ENCODE measurements around the gene EIF5AL1. TPM values are rescaled to one million over a fixed set of nuclear protein-coding genes. Genes with fewer than 3 reads are reported as not detected.

The EIF5AL1 gene
- total and polyA plus RNA-seq, 10 of the 15 experiments (the other 5 are each of a cell fraction or from before 2014, with no cell fraction given) = 0.02 to 8.3 (median 0.45) TPM; not detected in 1

DNA sequence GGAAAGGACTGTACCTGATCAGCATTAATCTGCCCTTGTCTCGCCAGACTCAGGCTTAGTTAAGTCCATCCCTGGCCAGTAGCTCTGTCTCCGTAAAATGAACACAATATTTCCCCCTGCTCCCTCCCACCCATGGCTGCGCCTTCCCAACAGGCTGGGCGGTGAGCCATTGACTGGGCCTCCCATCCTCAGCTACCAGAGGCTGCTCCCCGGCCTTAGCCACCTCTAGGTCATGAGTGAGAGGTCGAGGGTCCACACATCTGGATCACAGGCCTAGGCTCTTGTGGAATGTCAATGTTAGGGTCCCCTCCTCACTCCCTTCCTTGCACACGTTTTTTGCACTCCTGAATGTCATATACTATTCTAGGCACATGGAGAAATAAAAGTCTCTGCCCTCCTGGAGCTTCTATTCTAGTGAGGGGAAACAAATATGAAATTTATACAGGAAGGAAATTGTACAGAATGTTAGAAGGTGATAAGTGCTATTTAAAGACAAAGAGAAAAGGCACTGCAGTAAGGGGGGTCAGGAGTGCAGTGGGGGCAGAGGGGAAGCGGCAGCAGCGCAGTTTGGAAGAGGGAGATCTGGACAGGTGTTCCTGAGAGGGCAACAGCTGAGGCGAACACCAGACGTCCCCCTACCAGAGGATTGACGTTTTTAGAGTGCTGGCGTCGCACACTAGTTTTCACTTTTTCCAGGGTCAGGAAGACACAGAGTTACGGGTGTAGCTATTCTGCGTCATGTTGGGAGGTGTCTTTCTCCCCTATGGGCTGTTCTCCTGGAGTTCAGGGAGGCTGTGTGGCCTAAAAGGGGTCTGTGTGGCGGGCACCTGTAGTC, 17.2 kb upstream of the EIF5AL1 start:
- H3K79me2 ChIP-seq (ENCODE audit: control insufficient read depth, insufficient read depth, low read length) = no peaks in the 10 kb centered on the region
- H4K20me1 ChIP-seq (ENCODE audit: control insufficient read depth, insufficient read depth) = no peaks in the 10 kb centered on the region
- H3K9ac ChIP-seq (ENCODE audit: control insufficient read depth, insufficient read depth, low read length) = no peak overlapping the region
- RAD21 ChIA-PET (ENCODE audit: unreplicated experiment) = no interaction called here
- intact Hi-C loops (cut with micrococcal nuclease; ENCODE audit: unreplicated experiment) (no loop called here), in situ Hi-C loops (cut with MboI) (no loop called here)
- no peak for DNase-seq (ENCODE audit: low read depth, low spot score)
- no peaks in the 10 kb centered on the region for H3K9me3 ChIP-seq (replicated peaks; ENCODE audit: control insufficient read depth, insufficient read depth, low read length)
- 17% methylated on average over 17 of the region's 17 CpGs for WGBS (ENCODE audit: insufficient coverage, insufficient replicate concordance, low lambda C conversion rate, missing lambda C conversion rate)
- no peak overlapping the region for H3K4me2 ChIP-seq (ENCODE audit: control insufficient read depth, insufficient read depth)
- H3K27ac ChIP-seq (ENCODE audit: control insufficient read depth, insufficient read depth) = no peak overlapping the region
- POLR2A ChIA-PET = no interaction called here
- SMC1A ChIA-PET (ENCODE audit: uncharacterized antibody, unreplicated experiment) = interaction anchor here (1.4 kb wide), 1 partner anchor 121 kb away, joined by 4 read pairs; no protein-coding TSS in a partner anchor
- peaks cover 6% of the 10 kb centered on the region for H3K4me1 ChIP-seq (ENCODE audit: control insufficient read depth, insufficient read depth, low read length)
- H3K36me3 ChIP-seq (ENCODE audit: control insufficient read depth in 2 of 2, insufficient read depth in 2 of 2, low read length in 1 of 2) = no peaks in the 10 kb centered on the region
- ATAC-seq = no peak
- no TSS peak for BruUV-seq (replicated peaks)
- H3K27me3 ChIP-seq (replicated peaks in 1 of 2; ENCODE audit: control insufficient read depth in 2 of 2, insufficient read depth in 2 of 2, low read length in 1 of 2) = peaks cover 3 to 6% of the 10 kb centered on the region in 2 experiments; a peak in 3 of 4 replicates
- H2AFZ ChIP-seq (ENCODE audit: control insufficient read depth, low read depth, low read length) = no peak overlapping the region
- H3K4me3 ChIP-seq = no peak overlapping the region
- no peak for FAIRE-seq
- CTCF ChIA-PET = interaction anchor here (0.9 to 2.0 kb wide), 2 partner anchors 9 to 121 kb away, joined by 3 to 6 read pairs; no protein-coding TSS in a partner anchor
- TF ChIP-seq PAX8 (IDR thresholded peaks at IDR 0.05) (no peak), EP300 (IDR thresholded peaks at IDR 0.05; ENCODE audit: borderline replicate concordance in 1 of 2, control insufficient read depth in 1 of 2, low read depth in 2 of 2, low read length in 2 of 2) (no peak), MYC (IDR thresholded peaks at IDR 0.05; ENCODE audit: insufficient read depth, insufficient read length, insufficient replicate concordance, low read length, severe bottlenecking) (no peak)
- TF ChIP-seq, protein P1, sequence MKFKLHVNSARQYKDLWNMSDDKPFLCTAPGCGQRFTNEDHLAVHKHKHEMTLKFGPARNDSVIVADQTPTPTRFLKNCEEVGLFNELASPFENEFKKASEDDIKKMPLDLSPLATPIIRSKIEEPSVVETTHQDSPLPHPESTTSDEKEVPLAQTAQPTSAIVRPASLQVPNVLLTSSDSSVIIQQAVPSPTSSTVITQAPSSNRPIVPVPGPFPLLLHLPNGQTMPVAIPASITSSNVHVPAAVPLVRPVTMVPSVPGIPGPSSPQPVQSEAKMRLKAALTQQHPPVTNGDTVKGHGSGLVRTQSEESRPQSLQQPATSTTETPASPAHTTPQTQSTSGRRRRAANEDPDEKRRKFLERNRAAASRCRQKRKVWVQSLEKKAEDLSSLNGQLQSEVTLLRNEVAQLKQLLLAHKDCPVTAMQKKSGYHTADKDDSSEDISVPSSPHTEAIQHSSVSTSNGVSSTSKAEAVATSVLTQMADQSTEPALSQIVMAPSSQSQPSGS (IDR thresholded peaks at IDR 0.05; ENCODE audit: low read length) = no peak
- TF ChIP-seq, protein P2, sequence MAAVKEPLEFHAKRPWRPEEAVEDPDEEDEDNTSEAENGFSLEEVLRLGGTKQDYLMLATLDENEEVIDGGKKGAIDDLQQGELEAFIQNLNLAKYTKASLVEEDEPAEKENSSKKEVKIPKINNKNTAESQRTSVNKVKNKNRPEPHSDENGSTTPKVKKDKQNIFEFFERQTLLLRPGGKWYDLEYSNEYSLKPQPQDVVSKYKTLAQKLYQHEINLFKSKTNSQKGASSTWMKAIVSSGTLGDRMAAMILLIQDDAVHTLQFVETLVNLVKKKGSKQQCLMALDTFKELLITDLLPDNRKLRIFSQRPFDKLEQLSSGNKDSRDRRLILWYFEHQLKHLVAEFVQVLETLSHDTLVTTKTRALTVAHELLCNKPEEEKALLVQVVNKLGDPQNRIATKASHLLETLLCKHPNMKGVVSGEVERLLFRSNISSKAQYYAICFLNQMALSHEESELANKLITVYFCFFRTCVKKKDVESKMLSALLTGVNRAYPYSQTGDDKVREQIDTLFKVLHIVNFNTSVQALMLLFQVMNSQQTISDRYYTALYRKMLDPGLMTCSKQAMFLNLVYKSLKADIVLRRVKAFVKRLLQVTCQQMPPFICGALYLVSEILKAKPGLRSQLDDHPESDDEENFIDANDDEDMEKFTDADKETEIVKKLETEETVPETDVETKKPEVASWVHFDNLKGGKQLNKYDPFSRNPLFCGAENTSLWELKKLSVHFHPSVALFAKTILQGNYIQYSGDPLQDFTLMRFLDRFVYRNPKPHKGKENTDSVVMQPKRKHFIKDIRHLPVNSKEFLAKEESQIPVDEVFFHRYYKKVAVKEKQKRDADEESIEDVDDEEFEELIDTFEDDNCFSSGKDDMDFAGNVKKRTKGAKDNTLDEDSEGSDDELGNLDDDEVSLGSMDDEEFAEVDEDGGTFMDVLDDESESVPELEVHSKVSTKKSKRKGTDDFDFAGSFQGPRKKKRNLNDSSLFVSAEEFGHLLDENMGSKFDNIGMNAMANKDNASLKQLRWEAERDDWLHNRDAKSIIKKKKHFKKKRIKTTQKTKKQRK (IDR thresholded peaks at IDR 0.05; ENCODE audit: low read depth, low read length) = no peak
